ENCODE measurements around the gene CNTNAP4.

The CNTNAP4 gene

DNA sequence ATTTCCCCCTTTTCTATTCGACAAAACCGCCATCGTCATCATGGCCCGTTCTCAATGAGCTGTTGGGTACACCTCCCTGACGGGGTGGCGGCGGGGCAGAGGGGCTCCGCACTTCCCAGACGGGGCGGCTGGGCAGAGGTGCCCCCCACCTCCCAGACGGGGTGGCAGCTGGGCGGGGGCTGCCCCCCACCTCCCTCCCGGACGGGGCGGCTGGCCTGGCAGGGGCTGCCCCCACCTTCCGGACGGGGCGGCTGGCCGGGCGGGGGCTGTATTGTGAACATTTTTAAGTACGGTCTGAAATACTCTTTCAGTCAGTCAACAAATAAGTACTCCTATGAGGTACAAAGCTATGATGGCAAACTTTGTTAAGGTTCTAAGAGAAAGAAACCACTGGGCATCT is 222.8 kb downstream of the CNTNAP4 start:
- no peak for DNase-seq

GRCh38 chr16:76502063-76502462 is 224.9 kb downstream of the CNTNAP4 start:
- peak; percentile 67 for DNase-seq

DNA sequence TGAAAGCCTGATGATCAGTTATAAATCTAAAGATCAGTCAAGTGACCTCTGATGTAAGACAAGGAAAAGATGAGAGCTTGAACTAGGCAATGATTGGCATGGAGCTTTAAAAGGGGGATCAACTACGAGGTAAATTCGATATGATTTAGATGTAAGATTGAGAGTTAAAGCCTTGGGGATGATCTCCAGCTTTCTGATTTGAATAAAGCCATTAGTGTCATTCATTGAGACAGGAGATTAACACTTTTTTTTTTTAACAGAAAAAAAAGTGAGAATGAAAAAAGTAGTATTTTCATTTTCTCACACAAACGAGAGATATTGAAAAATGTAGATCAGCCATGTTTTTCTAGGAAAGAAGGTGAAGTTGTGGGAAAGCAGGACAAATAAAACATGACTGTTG is 225.4 kb downstream of the CNTNAP4 start:
- DNase-seq, result no peak

DNA sequence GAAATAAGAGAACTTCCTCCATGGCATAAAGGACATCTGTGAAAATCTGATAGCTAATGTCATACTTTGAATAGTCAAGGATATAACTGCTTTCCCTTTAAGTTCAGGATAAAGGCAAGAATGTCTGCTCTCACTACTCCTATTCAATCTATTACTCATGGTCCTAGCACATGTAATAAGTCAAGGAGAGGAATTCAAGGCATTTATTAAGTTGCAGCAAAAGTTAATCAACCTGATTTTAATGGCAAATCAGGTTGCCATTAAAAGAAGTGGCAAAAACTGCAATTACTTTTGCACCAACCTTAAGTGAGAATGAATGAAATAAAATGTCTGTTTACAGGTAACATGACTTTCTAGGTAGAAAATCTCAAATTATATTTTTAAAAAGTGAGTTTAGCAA is 225.9 kb downstream of the CNTNAP4 start:
- DNase-seq, result no peak

GRCh38 chr16:76511203-76511602 is 234.0 kb downstream of the CNTNAP4 start:
- no peak for DNase-seq

DNA sequence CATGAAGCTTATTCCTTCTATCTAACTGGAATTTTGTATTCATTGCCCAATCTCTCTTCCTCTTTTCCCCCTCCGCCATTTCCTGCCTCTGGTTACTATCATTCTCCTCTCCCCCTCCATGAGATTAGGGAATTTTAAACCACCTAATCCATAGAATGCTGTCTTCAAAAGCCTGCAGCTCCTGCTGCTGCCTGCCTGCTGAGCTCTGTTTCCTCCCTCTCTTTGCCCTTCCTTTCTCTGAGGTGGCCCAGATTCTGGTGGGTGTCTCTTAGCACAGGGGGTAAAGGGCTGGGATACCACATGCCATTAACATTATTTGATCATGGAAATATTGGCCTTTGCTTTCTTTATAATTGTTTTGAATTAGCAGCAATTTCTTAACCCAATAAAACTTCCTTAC is 241.6 kb downstream of the CNTNAP4 start:
- DNase-seq, result no peak

DNA sequence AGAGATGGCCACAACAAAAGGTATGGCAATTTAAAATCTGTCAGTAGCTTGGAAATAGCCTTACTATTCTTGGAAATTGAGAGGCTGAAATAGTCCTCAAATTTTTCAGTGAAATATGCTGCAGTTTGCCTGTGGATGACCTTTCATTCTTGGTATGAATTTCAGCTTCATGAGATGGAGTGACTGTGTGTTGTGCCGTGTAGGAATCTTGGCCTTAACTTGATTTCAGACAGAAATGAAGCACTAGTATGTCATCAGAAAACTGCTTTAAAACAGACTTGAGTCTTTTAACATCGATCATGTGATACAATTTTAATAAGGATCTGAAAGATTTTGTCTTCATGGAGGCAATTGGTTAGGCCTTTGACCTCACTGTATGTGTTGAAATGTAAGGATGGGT is 247.2 kb downstream of the CNTNAP4 start:
- DNase-seq, result no peak

DNA sequence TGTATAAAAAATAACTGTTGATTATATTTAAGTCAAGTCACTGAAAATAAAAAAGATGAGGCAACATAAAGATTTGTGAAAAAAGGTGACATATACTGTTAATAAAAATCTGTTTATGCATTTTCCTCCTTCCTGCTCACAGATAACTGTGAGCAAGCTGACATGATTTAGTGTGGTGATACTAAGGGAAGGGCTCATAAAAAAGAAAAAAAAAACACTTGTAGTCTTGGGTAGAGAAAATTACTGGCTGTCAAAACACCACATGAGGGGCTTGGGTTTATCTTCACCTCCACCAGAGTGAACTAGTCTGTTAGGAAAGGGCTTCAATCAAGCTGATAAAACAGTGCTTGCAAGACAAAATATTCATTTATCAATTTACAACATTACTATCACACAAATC is 247.6 kb downstream of the CNTNAP4 start:
- no peak for DNase-seq

GRCh38 chr16:76527244-76527643 is 250.0 kb downstream of the CNTNAP4 start:
- DNase-seq, result no peak

GRCh38 chr16:76529120-76529519 is 251.9 kb downstream of the CNTNAP4 start:
- no peak for DNase-seq

GRCh38 chr16:76531236-76531635 is 254.0 kb downstream of the CNTNAP4 start:
- no peak for DNase-seq

- no peak for DNase-seq
These were observed 255.2 kb downstream of the CNTNAP4 start for GRCh38 chr16:76532188-76532973.

GRCh38 chr16:76539609-76540008 is 262.4 kb downstream of the CNTNAP4 start:
- DNase-seq, result no peak

- DNase-seq, result no peak
These were observed 263.9 kb downstream of the CNTNAP4 start for GRCh38 chr16:76541070-76541469.

- DNase-seq, result no peak
These were observed 288.3 kb downstream of the CNTNAP4 start for GRCh38 chr16:76565542-76565941.

GRCh38 chr16:76571755-76572154 is 294.6 kb downstream of the CNTNAP4 start:
- no peak for DNase-seq

GRCh38 chr16:76573281-76573680 is 296.1 kb downstream of the CNTNAP4 start:
- DNase-seq, result no peak

DNA sequence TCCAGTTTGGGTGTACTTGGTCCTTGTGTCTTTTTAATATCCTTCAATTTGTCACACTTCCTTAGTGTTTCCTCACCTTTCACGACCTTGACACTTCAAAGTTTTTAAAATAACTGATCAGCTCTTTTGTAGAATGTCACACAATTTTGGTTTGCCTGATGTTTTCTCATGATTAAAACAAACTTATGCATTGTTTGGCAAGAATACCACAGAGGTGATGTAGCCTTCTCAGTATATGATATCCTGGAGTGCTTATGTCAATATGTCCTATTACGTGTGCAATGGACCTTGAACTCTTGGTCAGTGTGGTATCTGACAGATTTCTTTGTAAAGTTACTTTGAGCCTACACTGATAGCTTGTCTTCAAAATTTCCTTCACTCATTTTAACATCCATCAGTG is 297.4 kb downstream of the CNTNAP4 start:
- DNase-seq, result no peak

DNA sequence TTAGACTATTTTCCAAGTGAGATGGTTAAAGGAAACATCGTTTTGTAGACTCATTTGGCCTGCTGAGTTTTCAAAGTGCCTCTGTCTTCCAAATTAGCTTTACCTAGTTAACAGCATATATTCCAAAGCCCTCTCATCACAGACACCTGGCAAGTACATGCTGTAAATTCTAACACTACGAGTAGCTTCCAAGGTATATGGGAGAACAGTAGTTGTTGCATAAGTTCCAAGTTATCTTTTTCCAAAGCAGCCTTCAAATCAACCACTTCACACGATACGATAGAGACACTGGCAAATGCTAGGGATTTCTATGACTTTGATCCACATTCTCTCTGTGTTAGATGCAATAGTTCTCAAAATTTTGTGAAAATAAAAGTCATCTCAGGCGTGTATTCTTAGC is 299.3 kb downstream of the CNTNAP4 start:
- DNase-seq, result no peak

DNA sequence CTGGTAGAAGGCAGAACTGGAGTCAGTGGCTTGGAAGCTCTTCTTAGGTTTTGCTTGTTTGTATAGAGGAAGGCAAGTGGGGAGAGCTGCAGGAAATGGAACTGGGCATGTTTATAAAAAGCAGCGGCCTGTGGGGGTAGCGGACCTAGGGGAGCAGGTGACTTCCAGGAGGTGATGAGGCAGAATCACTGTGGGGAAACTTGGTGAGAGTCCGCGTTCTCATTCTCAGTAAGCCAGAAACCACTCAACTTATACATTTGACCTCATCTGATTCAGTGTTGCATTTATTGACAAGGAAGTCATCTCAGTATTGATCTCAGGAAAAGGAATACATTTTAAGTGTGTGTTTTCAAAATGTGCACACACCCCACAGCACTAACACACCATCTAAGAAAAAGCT is 299.8 kb downstream of the CNTNAP4 start:
- peak; percentile 8 for DNase-seq

DNA sequence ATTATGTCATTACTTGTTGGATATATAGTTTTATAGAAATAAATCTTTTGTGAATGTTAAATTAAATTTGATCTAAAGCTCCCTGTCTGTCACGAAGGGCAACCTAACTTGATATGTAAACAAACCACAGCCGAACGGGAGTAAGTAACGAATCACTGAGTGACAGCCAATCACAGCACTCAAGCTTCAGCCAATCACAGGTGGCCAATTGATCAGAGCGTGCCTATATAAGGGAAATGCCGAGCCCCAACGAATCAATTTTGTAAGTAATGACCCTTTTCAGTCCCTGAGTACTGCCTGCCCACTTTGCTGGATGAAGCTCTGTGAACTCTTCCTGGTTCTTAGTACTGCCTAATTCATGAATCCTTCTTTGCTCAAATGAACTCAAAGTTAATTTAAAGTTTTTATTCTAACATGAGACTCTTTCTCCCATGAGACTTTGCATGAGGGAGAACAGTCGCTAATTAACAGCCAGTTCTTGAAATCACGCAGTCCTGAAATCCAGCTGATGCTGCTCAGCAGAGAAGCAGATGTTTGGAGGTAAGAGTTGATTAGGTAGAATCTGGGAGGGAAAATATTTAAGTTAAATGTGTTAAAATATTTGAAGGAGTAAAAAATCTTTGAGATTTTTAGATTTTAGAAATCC is 302.2 kb downstream of the CNTNAP4 start:
- peak; percentile 61 for DNase-seq

DNA sequence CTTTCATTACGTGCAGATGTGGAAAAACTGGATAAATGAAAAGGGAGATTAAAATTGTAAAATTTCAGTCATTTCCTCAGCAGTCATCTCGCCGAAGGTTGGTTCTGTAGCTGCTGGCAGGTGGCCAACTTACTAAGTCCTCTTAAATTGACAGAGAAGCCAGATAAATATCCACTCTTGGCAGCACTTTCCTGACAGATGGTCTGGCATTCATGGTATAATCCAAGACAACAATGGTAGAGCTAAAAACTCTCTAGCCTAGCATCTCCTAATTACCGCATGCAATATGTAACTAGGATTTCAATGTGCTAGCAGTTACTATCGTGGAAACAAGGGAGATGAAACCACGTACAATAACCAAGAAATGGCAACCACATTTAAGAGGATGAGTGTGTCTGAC is 306.3 kb downstream of the CNTNAP4 start:
- peak; percentile 97 for DNase-seq

GRCh38 chr16:76583945-76584344 is 306.7 kb downstream of the CNTNAP4 start:
- DNase-seq, result peak; percentile 82

DNA sequence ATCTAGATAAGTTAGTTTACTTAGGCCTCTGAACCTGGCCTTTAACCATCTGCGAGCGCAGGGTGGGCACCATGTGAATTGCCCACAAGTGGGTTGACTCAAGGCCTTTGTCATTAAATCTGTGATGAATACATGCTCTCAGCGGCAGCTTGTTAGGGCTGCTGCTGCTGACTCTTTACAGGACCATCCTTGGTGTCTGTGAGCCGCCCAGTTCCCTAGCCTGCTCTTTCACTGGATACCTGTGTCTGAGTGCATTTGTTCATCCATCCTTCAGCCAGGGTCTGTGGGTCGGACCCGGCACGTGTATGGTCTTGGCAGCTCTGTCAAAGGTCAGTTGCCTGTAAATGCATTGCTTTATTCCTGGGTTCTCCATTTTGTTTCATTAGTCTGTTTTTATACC is 321.3 kb downstream of the CNTNAP4 start:
- no peak for DNase-seq

DNA sequence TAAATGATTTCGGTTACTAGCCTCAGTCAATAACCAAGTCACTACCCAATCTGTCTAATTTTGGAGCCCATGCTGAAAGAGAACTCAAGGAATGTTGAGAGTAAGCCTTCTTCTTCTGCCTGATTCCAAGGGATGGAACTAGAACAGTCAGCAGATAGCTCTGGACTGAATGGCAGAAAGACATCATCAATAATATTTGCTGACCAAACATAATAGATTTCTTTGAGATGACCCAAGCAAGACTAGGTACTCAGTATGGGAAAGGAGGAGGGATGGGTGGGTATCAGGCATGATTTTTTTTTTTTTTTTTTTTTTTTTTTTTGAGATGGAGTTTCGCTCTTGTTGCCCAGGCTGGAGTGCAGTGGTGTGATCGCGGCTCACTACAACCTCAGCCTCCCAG is 330.1 kb downstream of the CNTNAP4 start:
- DNase-seq, result no peak
